GM12874 (cell line): ENCODE results near the gene LENG8.

Experiments
- CTCF ChIP-seq: IDR thresholded peaks from 2 replicates; pipeline ENCODE4 v1.5.1; 2011; ENCODE audit warnings: low read depth, mild to moderate bottlenecking, control low read depth, low read length, moderate library complexity; ENCODE audit not compliant: insufficient read depth

Gene LENG8

GRCh38 chr19:54451331-54451871, 2.4 kb downstream of the LENG8 start:
- no peak for TF ChIP-seq CTCF

- no peak for TF ChIP-seq CTCF
Observed at GRCh38 chr19:54451997-54452396, 3.0 kb downstream of the LENG8 start.

GRCh38 chr19:54452626-54453025, 3.6 kb downstream of the LENG8 start:
- TF ChIP-seq CTCF = no peak

GRCh38 chr19:54453921-54454780, 5.2 kb downstream of the LENG8 start:
- TF ChIP-seq CTCF = no peak

- TF ChIP-seq CTCF = no peak
Observed at GRCh38 chr19:54454781-54455675, 6.0 kb downstream of the LENG8 start.

GRCh38 chr19:54455786-54456422, 6.9 kb downstream of the LENG8 start:
- TF ChIP-seq CTCF = no peak
